Activated CD8-positive, alpha-beta T cell treated with anti-CD3 and anti-CD28 coated beads for 36 hours (primary cell): ENCODE results near the gene UNG. TPM values are rescaled to one million over a fixed set of nuclear protein-coding genes. Genes with fewer than 3 reads are reported as not detected.

ENCODE experiments used
- ATAC-seq: fragments of 200-7000 bp; cut with Tn5 transposase; one replicate; pipeline ENCODE4 v1.10.0; 2021; ENCODE audit warnings: mild to moderate bottlenecking, moderate library complexity
- CTCF ChIA-PET: fragments of 350-600 bp; sonication (Branson Sonifier 250); formaldehyde crosslinking; loops from one replicate; lab custom pipeline; 2021; ENCODE audit warnings: antibody characterized with exemption; lab: Charles Lee
- POLR2A ChIA-PET: fragments of 350-600 bp; sonication (Branson Sonifier 250); formaldehyde crosslinking; loops from one replicate; lab custom pipeline; 2021; ENCODE audit warnings: antibody characterized with exemption; lab: Charles Lee
- DNase-seq: peaks from one replicate; pipeline ENCODE4 v3.0.0-alpha.2; 2020
- H3K27ac Mint-ChIP-seq: one replicate; pipeline ENCODE4 v1.8.0; 2021; ENCODE audit warnings: mild to moderate bottlenecking, mixed read lengths
- H3K27me3 Mint-ChIP-seq: one replicate; pipeline ENCODE4 v1.8.0; 2021; ENCODE audit warnings: mixed read lengths
- H3K36me3 Mint-ChIP-seq: one replicate; pipeline ENCODE4 v1.8.0; 2021; ENCODE audit warnings: low read depth, mixed read lengths
- H3K4me1 Mint-ChIP-seq: one replicate; pipeline ENCODE4 v1.8.0; 2021; ENCODE audit warnings: low read depth, mixed read lengths
- H3K4me3 Mint-ChIP-seq: one replicate; pipeline ENCODE4 v1.8.0; 2021; ENCODE audit warnings: mild to moderate bottlenecking, moderate library complexity, mixed read lengths
- H3K9me3 Mint-ChIP-seq: one replicate; pipeline ENCODE4 v1.8.0; 2021; ENCODE audit warnings: mixed read lengths
- CTCF ChIP-seq: fragments of 200-600 bp; IDR thresholded peaks from one replicate; pipeline ENCODE4 v1.8.0; 2022; ENCODE audit warnings: antibody characterized with exemption, mild to moderate bottlenecking
- intact Hi-C: fragments of 100-400 bp; cut with micrococcal nuclease; formaldehyde crosslinking; loops from one replicate; pipeline ENCODE4 v1.10.0; 2022
- total RNA-seq, 2 experiments: library from RNA; stranded (reverse); gene quantifications; one replicate each; pipeline ENCODE4 v1.2.3, GENCODE V29; 2021

UNG gene
- total RNA-seq, 2 experiments from 2014 or later: 86.4 to 93.3 TPM

DNA sequence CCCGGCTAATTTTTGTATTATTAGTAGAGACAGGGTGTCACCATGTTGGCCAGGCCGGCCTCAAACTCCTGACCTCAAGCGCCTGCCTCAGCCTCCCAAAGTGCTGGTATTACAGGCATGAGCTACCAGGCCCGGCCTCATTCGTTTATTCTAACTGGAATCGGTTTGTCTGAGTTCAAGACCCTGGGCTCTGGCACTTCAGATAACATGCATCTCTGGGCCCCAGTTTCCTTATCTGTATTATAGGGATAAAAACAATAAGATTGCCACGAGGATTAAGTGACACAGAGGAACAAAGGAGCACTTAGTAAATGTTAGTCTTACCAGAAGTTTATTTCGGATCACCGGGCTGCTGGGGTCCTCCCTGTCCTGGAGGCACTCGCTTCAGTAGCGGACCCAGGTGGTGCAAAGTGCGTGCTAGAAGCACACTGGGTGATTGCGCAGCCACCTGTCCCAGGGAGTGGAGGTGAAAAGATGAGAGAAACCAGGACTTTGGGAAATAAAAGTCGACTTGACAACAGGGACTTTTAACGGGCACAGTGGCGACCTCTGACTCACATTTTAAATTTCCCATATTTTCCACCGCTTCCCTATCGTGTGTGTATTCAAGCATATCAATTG, 56.5 kb downstream of the UNG start:
- intact Hi-C loops: no loop called here
- Mint-ChIP-seq H3K27me3 (no peaks in the 10 kb centered on the region), H3K4me1 (peaks cover 12% of the 10 kb centered on the region), H3K9me3 (no peaks in the 10 kb centered on the region), H3K4me3 (peak overlapping the region; percentile 84), H3K27ac (no peak overlapping the region), H3K36me3 (no peaks in the 10 kb centered on the region)
- peak; percentile 6 for DNase-seq
- ChIA-PET POLR2A (no interaction called here), CTCF (interaction anchor here (1.2 kb wide), 1 partner anchor 42 kb away, joined by 4 read pairs; no protein-coding TSS in a partner anchor)
- no peak for ATAC-seq
- TF ChIP-seq CTCF: no peak

- DNase-seq (peak; percentile 89), ATAC-seq (peak; percentile 93)
- intact Hi-C loops: no loop called here
- Mint-ChIP-seq H3K27ac (peak overlapping the region; percentile 85), H3K4me3 (peak overlapping the region; percentile 84), H3K4me1 (peaks cover 12% of the 10 kb centered on the region), H3K36me3 (no peaks in the 10 kb centered on the region), H3K9me3 (no peaks in the 10 kb centered on the region), H3K27me3 (no peaks in the 10 kb centered on the region)
- CTCF ChIA-PET: interaction anchor here (0.7 to 2.9 kb wide), 4 partner anchors 43 to 725 kb away, joined by 3 to 11 read pairs (median 4); partner anchors contain the start of gene ALKBH2
- POLR2A ChIA-PET: interaction anchor here (0.6 to 1.2 kb wide), 5 partner anchors 22 to 524 kb away, joined by 3 to 4 read pairs (median 4); partner anchors contain the start of gene UNG
- TF ChIP-seq CTCF: no peak
Observed at GRCh38 chr12:109154451-109155438, 57.3 kb downstream of the UNG start.

DNA sequence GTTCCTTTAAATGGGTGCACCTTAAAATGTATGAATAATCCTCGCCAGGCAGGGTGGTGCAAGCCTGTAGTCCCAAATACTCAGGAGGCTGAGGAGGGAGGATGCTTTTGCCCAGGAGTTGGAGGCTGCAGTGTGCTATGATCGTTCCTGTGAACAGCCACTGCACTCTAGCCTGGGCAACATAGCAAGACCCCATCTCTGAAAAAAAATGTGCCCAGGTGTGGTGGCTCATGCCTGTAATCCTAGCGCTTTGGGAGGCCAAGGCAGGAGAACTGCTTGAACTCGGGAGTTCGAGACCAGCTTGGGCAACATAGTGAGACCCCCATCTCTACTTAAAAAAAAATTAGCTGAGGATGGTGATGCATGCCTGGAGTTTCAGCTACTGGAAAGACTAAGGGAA, 58.6 kb downstream of the UNG start:
- CTCF ChIA-PET: interaction anchor here (1.3 to 2.9 kb wide), 2 partner anchors 21 to 44 kb away, joined by 4 to 11 read pairs; no protein-coding TSS in a partner anchor
- H3K36me3 Mint-ChIP-seq: no peaks in the 10 kb centered on the region
- ATAC-seq (no peak), DNase-seq (no peak)
- TF ChIP-seq CTCF: no peak
- intact Hi-C loops: no loop called here
- H3K9me3 Mint-ChIP-seq: no peaks in the 10 kb centered on the region
- POLR2A ChIA-PET: interaction anchor here (1.2 kb wide), 1 partner anchor 63 kb away, joined by 4 read pairs; no protein-coding TSS in a partner anchor
- H3K4me1 Mint-ChIP-seq: peaks cover 12% of the 10 kb centered on the region
- no peak overlapping the region for H3K27ac Mint-ChIP-seq
- H3K27me3 Mint-ChIP-seq: no peaks in the 10 kb centered on the region
- H3K4me3 Mint-ChIP-seq: peak overlapping the region; percentile 84

GRCh38 chr12:109156586-109156985, 59.2 kb downstream of the UNG start:
- no peak for ATAC-seq
- H3K27ac Mint-ChIP-seq: no peak overlapping the region
- no peaks in the 10 kb centered on the region for H3K9me3 Mint-ChIP-seq
- CTCF ChIA-PET: interaction anchor here (1.3 to 2.9 kb wide), 2 partner anchors 21 to 45 kb away, joined by 4 to 11 read pairs; no protein-coding TSS in a partner anchor
- peaks cover 12% of the 10 kb centered on the region for H3K4me1 Mint-ChIP-seq
- no peaks in the 10 kb centered on the region for H3K27me3 Mint-ChIP-seq
- H3K4me3 Mint-ChIP-seq: no peak overlapping the region
- POLR2A ChIA-PET: no interaction called here
- no peak for DNase-seq
- TF ChIP-seq CTCF: no peak
- H3K36me3 Mint-ChIP-seq: no peaks in the 10 kb centered on the region
- intact Hi-C loops: no loop called here
